Bronchial epithelial cell (primary cell): ENCODE measurements around the gene ICOS. TPM values are rescaled to one million over a fixed set of nuclear protein-coding genes. Genes with fewer than 3 reads are reported as not detected.

Experiments
- DNase-seq: peaks from one replicate; pipeline ENCODE4 v3.0.0-alpha.2; 2010; ENCODE audit warnings: low read depth
- FAIRE-seq: peaks from 2 replicates; lab custom pipeline; 2011; peaks lifted over from hg19 to GRCh38; lab: Jason Lieb, UNC
- H3K27me3 ChIP-seq: 2 replicates; pipeline ENCODE4 v1.5.1; 2011; ENCODE audit warnings: low read length; ENCODE audit not compliant: control insufficient read depth, insufficient read depth
- H3K36me3 ChIP-seq: 2 replicates; pipeline ENCODE4 v1.5.1; 2011; ENCODE audit warnings: low read length; ENCODE audit not compliant: control insufficient read depth, insufficient read depth
- H3K4me3 ChIP-seq: 2 replicates; pipeline ENCODE4 v1.5.1; 2011; ENCODE audit warnings: mild to moderate bottlenecking, low read depth, low read length, control low read depth
- CTCF ChIP-seq: IDR thresholded peaks from 2 replicates; pipeline ENCODE4 v1.5.1; 2011; ENCODE audit warnings: mild to moderate bottlenecking, moderate library complexity, low read length, control low read depth, inconsistent platforms; ENCODE audit not compliant: insufficient read depth, severe bottlenecking
- total RNA-seq: library from RNA; depleted of rRNA; stranded (reverse); fragments of >200 nt; gene quantifications from 2 replicates; pipeline ENCODE4 v1.2.1, GENCODE V29; 2014

The ICOS gene
- total RNA-seq, 1 donor from 2014 or later = not detected

- TF ChIP-seq CTCF = no peak
- FAIRE-seq = no peak
- DNase-seq = no peak
- H3K36me3 ChIP-seq = no peaks in the 10 kb centered on the region
- no peak overlapping the region for H3K4me3 ChIP-seq
- H3K27me3 ChIP-seq = no peaks in the 10 kb centered on the region
Observed at GRCh38 chr2:203993011-203993410, 56.4 kb downstream of the ICOS start.

DNA sequence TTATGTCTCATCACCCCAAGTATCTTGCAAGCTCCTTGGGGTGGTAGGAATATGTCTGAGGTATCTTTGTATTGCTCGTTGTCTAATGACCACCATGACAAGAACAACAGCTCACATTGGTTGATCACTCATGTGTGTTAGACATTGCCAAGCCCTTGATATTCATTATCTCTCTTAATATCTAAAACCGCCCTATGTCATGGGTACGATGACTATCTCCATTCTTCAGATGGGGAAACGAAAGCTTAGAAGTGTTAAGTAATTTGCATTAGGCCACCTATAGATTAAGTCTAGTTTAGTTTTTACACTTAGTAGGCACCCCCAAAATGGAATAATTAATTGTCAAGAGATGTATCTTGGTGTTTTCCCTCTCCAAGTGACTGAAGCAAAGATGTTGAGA, 57.0 kb downstream of the ICOS start:
- DNase-seq = no peak
- H3K4me3 ChIP-seq = no peak overlapping the region
- FAIRE-seq = no peak
- TF ChIP-seq CTCF = no peak
- no peaks in the 10 kb centered on the region for H3K36me3 ChIP-seq
- H3K27me3 ChIP-seq = no peaks in the 10 kb centered on the region

DNA sequence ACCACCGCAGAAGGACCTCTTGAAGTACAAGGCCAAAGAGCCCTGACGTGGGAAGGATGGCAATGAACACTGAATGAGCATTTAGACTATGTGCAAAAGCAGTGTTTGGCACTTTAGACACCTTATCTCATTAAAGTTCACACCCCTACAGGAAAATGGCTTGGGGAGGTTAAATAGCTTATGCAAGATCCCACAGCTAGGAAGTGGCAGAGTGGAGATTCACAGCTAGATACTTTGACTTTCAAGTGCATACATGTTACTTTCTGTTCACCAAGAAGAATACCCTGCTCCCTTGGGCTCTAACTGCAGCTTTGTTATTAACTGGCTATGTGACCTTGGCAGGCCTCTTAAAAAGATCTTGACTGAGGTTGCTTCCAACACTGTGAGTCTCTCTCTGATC, 58.2 kb downstream of the ICOS start:
- FAIRE-seq (peak; percentile 64), DNase-seq (no peak)
- Histone ChIP-seq H3K36me3 (no peaks in the 10 kb centered on the region), H3K4me3 (no peak overlapping the region), H3K27me3 (peaks cover 2% of the 10 kb centered on the region)
- no peak for TF ChIP-seq CTCF

- DNase-seq = no peak
- TF ChIP-seq CTCF = no peak
- no peak for FAIRE-seq
- Histone ChIP-seq H3K27me3 (peaks cover 2% of the 10 kb centered on the region), H3K36me3 (no peaks in the 10 kb centered on the region), H3K4me3 (no peak overlapping the region)
Observed at GRCh38 chr2:203996692-203997091, 60.1 kb downstream of the ICOS start.

DNA sequence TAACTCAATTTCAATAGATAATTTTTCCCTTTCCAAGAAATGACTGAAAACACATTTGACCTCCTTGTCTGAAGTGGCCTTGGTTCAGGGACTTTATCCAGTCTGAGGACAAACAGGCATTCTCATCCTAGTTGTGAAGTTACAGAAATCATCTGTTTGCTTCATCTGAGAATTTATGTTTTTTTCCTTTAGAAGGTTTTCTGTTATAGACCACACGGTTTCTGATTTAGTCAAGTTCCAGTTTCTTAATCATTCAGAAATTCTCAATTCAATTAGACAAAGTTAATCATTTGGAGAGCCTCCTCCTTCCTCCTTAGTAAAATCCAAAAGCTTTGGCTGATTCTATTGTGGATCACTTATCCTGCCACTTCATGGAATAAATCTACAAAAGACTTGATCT, 60.9 kb downstream of the ICOS start:
- TF ChIP-seq CTCF = no peak
- FAIRE-seq (no peak), DNase-seq (no peak)
- Histone ChIP-seq H3K27me3 (peaks cover 2% of the 10 kb centered on the region), H3K4me3 (no peak overlapping the region), H3K36me3 (no peaks in the 10 kb centered on the region)
